ENCODE results near the gene ARHGEF39. TPM values are rescaled to one million over a fixed set of nuclear protein-coding genes. Genes with fewer than 3 reads are reported as not detected.
A peak's percentile ranks its signal among the peaks of the same experiment; 100 is the strongest.

ARHGEF39 gene
- total RNA-seq, 1 experiment from 2014 or later, result 15.4 TPM

GRCh38 chr9:35619800-35620158 is 45.2 kb downstream of the ARHGEF39 start:
- H3K4me3 Mint-ChIP-seq (ENCODE audit: low read depth, unreplicated experiment), result no peak overlapping the region
- H3K9me3 Mint-ChIP-seq (ENCODE audit: low read depth, unreplicated experiment), result no peaks in the 10 kb centered on the region
- DNase-seq, result no peak
- H3K36me3 Mint-ChIP-seq (ENCODE audit: insufficient read depth, unreplicated experiment), result no peaks in the 10 kb centered on the region
- H3K27me3 Mint-ChIP-seq (ENCODE audit: unreplicated experiment), result peaks cover 55% of the 10 kb centered on the region
- H3K4me1 Mint-ChIP-seq (ENCODE audit: low read depth, unreplicated experiment), result no peaks in the 10 kb centered on the region
- intact Hi-C loops (cut with micrococcal nuclease; ENCODE audit: unreplicated experiment), result no loop called here
- TF ChIP-seq, protein P1, sequence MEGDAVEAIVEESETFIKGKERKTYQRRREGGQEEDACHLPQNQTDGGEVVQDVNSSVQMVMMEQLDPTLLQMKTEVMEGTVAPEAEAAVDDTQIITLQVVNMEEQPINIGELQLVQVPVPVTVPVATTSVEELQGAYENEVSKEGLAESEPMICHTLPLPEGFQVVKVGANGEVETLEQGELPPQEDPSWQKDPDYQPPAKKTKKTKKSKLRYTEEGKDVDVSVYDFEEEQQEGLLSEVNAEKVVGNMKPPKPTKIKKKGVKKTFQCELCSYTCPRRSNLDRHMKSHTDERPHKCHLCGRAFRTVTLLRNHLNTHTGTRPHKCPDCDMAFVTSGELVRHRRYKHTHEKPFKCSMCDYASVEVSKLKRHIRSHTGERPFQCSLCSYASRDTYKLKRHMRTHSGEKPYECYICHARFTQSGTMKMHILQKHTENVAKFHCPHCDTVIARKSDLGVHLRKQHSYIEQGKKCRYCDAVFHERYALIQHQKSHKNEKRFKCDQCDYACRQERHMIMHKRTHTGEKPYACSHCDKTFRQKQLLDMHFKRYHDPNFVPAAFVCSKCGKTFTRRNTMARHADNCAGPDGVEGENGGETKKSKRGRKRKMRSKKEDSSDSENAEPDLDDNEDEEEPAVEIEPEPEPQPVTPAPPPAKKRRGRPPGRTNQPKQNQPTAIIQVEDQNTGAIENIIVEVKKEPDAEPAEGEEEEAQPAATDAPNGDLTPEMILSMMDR (IDR thresholded peaks at IDR 0.05; ENCODE audit: unreplicated experiment), result no peak
- H3K27ac Mint-ChIP-seq (ENCODE audit: unreplicated experiment), result no peak overlapping the region
- no TSS peak for BruUV-seq (replicated peaks)
- CTCF ChIA-PET, result no interaction called here

DNA sequence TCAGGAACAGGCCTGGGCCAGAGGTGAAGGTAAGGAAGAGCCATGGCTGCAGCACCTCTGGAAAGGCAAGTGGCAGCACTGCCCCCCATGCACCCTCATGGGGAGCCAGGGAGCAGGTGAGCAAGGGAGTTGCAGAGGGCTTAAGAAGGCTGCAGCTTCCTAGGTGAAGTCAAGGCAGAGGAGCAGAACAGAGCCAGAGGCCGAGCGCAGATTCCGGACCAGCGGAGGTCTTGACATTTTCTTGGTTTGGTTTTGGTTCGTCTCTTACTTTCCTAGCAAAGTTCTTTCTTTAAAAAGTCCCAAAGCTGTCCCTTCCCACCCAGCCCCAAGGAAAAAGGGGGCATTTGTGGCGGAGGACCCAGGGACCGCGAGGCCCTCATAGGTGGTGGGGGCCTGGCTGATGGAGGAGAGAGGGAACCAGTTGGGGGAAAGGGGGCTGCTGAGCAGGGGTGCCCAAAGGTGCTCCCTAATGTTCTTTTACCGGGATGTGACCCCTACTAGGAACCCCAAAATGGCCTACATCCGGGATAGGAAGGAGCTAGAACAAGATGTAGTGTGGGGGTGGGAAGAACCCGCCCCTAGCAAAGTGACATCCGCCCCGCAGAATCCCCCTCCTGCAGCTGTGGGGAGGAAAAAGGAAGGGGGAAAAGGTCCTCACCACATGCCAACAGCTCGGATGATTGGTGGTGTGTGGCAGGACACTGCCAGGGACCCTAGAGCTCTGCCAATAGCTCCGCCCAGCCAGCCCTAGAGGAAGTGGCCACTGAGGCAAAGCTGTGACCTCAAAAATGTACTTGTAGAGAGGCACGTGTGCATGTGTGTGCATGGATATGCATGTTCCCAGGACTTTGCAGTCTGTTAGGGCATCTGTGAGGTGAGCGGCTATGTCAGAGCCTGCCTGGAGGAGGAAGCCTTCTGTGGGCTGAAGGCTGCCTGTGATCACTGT is 45.9 kb downstream of the ARHGEF39 start:
- H3K9me3 Mint-ChIP-seq (ENCODE audit: low read depth, unreplicated experiment), result no peaks in the 10 kb centered on the region
- DNase-seq, result no peak
- CTCF ChIA-PET, result no interaction called here
- no peak overlapping the region for H3K4me3 Mint-ChIP-seq (ENCODE audit: low read depth, unreplicated experiment)
- H3K27ac Mint-ChIP-seq (ENCODE audit: unreplicated experiment), result no peak overlapping the region
- H3K4me1 Mint-ChIP-seq (ENCODE audit: low read depth, unreplicated experiment), result no peaks in the 10 kb centered on the region
- intact Hi-C loops (cut with micrococcal nuclease; ENCODE audit: unreplicated experiment), result no loop called here
- H3K36me3 Mint-ChIP-seq (ENCODE audit: insufficient read depth, unreplicated experiment), result no peaks in the 10 kb centered on the region
- TF ChIP-seq, protein P1 (IDR thresholded peaks at IDR 0.05; ENCODE audit: unreplicated experiment), result no peak
- BruUV-seq (replicated peaks), result no TSS peak
- peaks cover 62% of the 10 kb centered on the region for H3K27me3 Mint-ChIP-seq (ENCODE audit: unreplicated experiment)

DNA sequence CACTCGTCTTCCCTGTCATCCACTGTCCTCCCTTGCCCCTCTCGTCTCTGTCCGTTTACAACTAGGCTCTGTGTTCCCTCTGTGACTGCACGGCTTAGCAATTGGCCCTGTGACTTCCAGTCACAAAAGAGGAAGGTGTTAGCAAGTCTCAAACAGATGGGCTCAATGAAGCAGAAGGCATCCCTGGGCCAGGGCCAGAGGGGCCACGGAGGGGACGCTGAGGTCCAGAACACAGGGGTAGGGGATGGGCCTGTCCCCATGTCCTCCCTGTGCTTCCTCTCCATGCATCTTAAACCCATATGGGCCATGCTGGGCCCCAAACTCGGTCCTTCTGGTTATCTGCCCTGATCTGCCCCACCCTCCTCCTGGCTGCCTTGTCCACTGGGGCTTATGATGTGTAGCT is 46.7 kb downstream of the ARHGEF39 start, which contains the start of gene CD72:
Gene CD72, minus strand, starts transcription at position 89 of the 403 bp plus-strand sequence. CDS start 110 bp downstream, outside the sequence.
- no TSS peak for BruUV-seq (replicated peaks)
- TF ChIP-seq, protein P1 (IDR thresholded peaks at IDR 0.05; ENCODE audit: unreplicated experiment), result no peak
- peak within 1 kb of the TSS; percentile 49 for H3K4me3 Mint-ChIP-seq (ENCODE audit: low read depth, unreplicated experiment)
- intact Hi-C loops (cut with micrococcal nuclease; ENCODE audit: unreplicated experiment), result no loop called here
- DNase-seq, result no peak
- H3K9me3 Mint-ChIP-seq (ENCODE audit: low read depth, unreplicated experiment), result no peaks in the 10 kb centered on the region
- H3K4me1 Mint-ChIP-seq (ENCODE audit: low read depth, unreplicated experiment), result no peaks in the 10 kb centered on the region
- no peaks in the 10 kb centered on the region for H3K36me3 Mint-ChIP-seq (ENCODE audit: insufficient read depth, unreplicated experiment)
- CTCF ChIA-PET, result no interaction called here
- peaks cover 70% of the 10 kb centered on the region for H3K27me3 Mint-ChIP-seq (ENCODE audit: unreplicated experiment)
- peak within 1 kb of the TSS; percentile 38 for H3K27ac Mint-ChIP-seq (ENCODE audit: unreplicated experiment)

- DNase-seq, result no peak
- Mint-ChIP-seq H3K4me3 (ENCODE audit: low read depth, unreplicated experiment) (peak overlapping the region; percentile 49), H3K27ac (ENCODE audit: unreplicated experiment) (peak overlapping the region; percentile 38), H3K27me3 (ENCODE audit: unreplicated experiment) (peaks cover 76% of the 10 kb centered on the region), H3K4me1 (ENCODE audit: low read depth, unreplicated experiment) (no peaks in the 10 kb centered on the region), H3K36me3 (ENCODE audit: insufficient read depth, unreplicated experiment) (no peaks in the 10 kb centered on the region), H3K9me3 (ENCODE audit: low read depth, unreplicated experiment) (no peaks in the 10 kb centered on the region)
- CTCF ChIA-PET, result no interaction called here
- intact Hi-C loops (cut with micrococcal nuclease; ENCODE audit: unreplicated experiment), result no loop called here
- no TSS peak for BruUV-seq (replicated peaks)
- TF ChIP-seq, protein P1 (IDR thresholded peaks at IDR 0.05; ENCODE audit: unreplicated experiment), result no peak
Observed at GRCh38 chr9:35617548-35617947, 47.4 kb downstream of the ARHGEF39 start.
